Suppressor macrophage treated with lipopolysaccharide for 4 hours (primary cell): ENCODE measurements around the gene SPATA32.
A peak's percentile ranks its signal among the peaks of the same experiment; 100 is the strongest.
"Not testable (repeated sequence)": the region's sequence is repeated elsewhere in the genome, so short reads cannot be mapped to it uniquely, and the experiment has no call there.

Source experiments
- DNase-seq: peaks from one replicate; pipeline ENCODE4 v3.0.0-alpha.2; 2020

Gene SPATA32, protein sequence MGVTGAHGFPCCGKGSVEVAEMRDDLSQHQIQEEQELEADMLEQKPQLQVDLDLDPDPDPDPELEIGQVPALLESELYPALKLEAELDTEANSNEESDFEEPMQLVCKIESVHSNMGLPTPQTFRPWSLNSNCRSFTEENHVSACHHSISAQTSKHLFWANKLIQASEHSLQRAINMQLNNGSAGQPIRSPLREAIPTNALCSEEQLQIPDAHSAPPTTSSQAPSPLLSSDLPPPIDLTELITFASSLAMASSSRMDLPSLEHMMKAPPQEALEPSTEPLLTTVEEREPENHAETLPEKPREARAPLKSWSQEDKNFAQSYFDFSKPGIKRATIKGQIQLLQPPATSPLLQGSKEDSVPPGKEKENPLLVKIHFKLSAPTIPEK

DNA sequence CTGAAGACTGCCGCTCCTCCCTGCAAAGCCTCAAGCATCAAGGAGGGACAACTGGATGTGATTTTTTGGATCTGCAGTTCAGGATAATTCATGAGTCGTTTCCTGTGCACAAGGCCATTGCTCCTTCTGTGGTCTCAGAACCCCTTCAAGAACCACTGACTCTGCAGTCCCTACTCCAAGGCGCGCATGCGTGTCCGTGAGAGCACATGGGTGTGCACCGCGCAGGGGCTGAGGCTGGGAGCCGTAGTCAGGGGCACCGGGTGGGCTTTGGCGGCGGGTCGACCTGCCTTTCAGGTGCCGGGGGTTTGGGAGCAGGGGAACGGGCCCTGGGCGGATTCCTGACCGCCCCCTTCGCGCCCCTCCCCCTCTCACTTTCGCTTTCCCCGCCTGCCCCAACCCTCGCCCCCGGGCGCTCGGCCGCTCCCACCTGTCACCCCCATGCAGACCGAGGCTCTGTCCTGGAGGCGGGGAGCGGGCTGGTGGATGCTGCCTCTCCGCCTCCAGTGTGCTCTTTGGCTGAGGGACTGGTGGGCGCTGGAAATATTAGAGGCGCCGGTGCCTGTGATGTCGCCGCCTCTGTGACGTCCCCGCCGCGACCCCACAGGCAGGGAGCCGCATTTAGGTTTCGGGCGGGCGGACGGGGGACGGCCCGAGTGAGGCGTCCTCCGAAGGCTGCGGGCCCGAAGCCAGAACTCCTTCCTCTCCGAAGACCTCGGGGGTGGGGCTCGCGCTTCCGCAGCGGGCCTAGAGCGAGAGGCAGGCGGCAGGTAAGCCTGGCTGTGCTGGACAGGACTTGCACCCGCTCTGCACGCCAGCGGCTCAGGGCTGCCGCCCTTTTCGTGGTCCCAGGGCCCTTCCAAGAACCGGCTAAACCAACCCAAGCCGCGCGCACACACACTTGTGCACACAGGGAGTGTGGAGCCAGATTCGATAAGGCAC, at the start of gene SPATA32:
SPATA32 (minus strand) TSS at position 518 of the 939 bp plus-strand sequence; CDS start at position 440, 78 bp downstream.
- peak; percentile 35 for DNase-seq

DNA sequence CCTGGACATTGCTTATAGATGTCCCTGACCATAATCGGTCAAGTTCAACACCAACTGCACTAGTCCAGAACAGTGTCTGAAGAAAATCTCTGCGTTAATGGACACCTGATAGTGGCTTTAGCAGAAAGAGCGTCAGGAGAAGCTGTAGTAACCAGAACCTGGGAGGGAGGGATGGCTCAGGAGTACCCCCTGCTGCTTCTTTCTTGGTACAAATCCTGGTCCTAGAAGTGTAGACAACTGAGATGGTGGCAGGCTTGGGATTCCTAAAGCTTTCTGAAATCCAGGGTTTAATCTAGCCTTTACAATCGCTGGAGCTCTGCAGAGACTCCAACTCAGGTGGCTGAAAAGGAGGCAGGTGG, 49.5 kb upstream of the SPATA32 start:
- DNase-seq: no peak

DNA sequence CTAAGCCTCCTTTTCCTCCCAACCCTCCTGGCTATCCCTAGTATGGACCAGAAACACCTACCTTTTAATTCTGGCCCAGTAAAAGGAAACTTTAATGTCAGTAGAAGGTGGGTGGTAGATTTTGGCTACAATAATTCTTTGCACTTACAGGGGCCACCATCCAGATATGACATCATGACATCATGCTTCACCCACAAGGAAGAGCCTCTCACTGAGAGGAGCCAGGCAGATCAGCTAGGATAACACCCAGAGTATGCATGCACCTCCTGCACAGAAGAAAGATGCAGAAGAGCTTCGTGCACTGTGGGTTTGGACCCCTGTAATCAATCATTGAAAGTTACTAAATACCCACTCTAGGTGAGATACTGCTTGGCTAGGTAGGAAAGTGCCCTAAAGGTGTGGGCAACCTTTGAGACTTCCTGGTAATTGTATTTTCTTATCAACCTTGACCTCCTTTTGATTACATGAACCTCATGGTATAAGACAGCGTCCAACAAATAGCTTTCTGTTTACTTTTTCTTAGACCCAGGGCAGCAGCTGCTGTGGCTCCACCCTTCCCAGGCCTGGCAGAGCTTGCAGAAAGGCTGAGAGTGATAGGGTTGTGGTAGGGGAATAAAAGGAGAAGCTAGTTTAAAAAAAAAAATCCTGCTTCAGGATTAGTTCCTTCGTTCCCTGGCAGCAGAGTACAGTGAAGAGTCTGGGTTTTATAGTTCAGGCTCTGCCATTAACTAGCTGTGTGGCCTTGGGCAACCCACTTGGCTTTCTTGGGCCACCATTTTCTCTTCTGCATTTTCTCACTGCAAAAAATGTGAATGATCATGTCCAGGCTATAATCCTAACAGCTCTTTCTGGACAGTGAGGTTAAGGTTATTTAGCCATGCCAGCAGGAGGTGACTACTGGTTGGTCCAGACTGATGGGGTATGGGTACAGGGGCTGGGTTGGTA, 48.8 kb upstream of the SPATA32 start:
- peak; percentile 65 for DNase-seq

DNA sequence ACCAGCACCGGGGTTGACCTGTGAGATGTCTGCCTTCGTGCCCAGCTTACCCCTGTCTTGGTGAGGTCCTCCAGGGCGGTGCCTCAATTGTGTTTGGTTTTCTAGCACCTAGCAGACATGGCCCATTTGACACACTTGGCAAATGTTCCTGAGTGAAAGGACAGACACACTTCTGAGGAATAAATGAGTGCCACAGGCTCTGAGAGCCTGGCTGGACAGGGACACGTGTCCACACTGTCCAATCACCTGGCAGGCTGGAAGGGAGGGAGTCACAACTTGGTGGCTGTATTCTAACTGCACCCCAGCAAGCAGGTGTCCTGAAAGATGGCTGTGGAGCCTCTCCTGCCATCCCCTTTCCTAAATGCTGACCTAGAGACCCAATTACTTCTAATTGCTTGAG, 47.5 kb upstream of the SPATA32 start:
- no peak for DNase-seq

DNA sequence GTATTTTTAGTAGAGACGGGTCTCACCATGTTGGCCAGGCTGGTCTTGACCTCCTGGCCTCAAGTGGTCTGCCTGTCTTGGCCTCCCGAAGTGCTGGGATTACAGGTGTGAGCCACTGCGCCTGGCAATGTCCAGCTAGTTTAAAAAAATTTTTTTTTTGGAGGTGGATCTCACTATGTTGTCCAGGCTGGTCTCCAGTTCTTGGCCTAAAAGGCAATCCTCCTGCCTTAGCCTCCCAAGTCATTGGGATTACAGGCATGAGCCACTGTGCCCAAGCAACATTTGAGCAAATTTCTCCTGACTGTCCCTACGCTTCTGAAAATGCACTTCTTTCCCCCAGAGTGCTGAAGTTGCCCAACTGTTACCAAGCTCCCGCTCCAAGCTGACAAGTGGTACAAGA, 46.9 kb upstream of the SPATA32 start:
- DNase-seq: no peak

DNA sequence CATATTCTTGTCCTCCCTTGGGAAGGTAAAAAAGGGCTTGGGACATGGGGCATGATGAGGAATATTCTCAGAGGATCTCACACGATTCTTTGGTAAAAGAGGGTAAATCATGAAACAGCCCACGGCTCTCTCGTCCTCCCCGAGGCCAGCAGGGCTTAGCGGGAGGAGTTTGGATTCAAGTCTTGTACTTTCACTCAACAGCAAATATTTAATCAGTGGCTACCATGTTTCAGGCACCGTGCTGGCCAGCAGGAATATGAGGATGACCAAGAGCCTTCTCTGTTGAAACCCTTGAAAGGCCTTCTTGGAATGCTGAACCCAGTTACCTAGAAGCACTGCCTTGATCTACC, 46.1 kb upstream of the SPATA32 start:
- DNase-seq: no peak

DNA sequence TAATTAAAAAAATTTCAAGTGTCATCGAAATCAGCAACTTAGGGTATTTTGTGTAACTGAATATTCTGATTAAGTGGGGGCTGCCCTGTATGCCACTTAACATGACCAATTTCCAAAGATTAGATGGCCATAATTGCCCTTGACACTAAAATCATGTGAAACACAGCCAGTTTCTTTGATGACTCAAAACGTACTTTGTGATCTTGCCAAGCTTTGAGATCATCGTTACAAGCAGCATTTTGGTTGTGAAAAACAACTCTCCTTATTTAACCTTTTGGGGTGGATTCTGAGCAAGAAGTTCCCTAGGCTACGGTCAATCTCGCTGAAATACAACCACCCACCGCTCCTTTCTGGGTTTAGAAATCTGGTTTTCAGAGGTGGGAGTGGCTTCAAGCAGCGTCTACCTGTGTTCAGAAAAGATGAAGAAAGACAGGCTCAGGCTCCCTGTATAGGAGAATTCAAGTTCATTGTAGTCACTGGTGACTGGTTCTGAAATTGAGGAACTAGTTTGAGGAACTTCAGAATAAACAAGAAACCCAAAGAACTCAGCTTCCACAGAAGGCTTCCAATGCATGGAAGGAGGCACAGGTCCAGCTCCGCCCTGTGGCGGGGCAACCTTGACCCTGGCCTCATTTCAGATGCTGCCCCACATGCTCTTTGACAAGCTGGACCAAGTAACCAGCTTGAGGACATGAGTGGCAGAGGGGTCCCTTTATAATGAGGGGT, 45.6 kb upstream of the SPATA32 start:
- peak; percentile 91 for DNase-seq

DNA sequence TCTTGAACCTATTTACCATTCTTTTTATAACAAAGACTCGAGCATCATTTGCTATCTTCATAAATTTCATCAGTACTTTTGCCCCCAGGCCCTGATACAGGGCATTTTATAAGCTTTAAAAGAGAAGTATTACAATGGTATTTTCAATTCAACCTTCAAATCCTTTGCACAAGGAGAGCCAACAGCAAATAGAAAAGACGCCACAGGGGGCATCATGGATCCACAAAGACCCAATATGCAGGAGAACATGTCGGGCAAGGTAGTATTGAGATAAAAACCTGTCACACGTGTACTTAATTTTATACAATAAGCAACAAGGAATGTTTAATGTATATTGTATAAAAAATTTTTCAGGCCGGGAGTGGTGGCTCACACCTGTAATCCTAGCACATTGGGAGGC, 44.7 kb upstream of the SPATA32 start:
- no peak for DNase-seq

DNA sequence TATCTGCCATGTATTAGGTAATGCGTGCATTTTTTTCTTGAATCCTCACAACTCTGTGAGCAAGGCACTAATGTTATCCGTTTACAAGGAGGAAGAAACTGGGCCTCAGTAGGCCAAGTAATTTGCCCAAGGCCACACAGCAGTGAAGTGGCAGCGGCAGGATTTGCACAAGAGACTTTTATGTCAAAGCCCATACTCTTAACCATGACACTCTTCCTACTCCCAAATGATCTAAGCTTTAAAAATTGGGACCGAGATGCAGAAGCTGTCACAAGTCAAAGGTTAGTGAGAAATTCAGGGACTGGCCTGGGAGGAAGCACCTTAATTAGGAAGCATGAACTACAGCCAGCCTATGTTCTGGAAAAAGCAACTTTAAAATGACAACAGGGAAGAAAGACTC, 44.2 kb upstream of the SPATA32 start:
- peak; percentile 23 for DNase-seq

DNA sequence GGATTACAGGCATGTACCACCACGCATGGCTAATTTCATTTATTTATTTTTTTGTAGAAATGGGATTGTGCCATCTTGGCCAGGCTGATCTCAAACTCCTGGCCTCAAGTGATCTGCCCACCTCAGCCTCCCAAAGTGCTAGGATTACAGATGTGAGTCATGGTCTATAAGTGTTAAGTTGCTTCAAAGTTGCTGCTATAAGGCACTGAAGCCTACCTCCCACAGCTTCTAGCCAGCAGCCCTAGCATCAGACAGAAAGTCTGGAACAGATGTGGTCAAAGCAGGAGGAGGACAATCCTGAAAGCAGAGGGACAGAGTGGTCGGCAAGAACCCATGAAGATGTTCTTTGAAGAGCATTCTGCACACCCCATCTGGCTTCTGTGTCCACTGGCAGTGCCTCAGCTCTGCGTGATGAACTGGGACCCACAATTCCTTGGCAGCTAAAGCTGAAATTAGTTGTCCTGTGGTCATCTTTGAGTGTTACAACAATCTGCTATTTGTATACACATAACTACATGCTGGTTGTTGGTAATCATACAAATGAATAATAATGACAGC, 43.7 kb upstream of the SPATA32 start:
- DNase-seq: peak; percentile 32

DNA sequence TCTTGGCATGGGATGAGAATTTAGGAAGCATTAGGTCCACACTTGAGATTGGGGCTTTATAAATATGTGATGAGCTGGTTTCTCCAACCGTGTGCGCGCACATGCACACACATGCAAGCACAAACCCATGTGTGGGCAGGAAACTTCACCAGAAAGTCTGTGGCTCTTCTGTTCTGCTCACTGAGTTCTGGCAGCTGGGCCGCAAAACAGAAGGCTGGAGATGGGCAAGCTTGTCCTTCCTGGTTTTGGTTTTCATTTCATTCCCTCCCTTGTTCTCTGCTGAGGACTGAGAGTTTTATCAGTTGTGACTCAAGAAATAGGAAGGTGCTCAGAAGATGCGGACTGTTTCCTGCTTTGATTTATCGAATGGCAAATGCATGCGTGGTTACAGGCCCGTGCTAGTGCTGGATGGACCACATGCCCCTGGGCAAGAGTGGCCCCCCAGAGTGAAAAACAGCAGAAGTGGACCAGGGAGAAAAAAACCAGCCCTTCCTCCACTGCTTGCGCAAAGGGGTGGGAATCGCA, 40.8 kb upstream of the SPATA32 start:
- DNase-seq: peak; percentile 72

DNA sequence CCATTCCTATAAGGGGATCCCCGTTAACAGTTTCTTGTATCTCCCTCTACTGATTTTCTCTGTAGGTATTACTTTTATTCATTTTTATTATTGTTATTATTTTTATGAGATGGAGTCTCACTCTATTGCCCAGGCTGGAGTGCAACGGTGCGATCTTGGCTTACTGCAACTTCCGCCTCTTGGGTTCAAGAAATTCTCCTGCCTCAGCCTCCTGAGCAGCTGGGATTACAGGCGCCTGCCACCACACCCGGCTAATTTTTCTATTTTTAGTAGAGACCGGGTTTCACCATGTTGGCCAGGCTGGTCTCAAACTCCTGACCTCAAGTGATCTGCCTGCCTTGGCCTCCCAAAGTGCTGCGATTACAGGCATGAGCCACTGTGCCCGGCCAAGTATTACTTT, 40.3 kb upstream of the SPATA32 start:
- not testable (repeated sequence) for DNase-seq

DNA sequence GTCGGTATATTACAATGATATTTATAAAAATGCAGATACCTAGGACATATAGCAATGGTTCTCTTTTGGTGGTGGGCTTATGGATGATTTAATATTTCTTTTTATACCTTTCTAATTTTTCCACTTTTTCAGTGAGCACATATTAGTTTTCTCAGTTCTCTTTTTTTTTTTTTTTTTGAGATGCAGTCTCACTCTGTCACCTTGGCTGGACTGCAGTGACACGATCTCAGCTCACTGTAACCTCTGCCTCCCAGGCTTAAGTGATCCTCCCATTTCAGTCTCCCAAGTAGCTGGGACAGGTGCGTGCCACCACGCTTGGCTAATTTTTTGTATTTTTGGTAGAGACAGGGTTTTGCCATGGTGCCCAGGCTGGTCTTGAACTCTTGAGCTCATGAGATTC, 39.8 kb upstream of the SPATA32 start:
- DNase-seq: no peak

DNA sequence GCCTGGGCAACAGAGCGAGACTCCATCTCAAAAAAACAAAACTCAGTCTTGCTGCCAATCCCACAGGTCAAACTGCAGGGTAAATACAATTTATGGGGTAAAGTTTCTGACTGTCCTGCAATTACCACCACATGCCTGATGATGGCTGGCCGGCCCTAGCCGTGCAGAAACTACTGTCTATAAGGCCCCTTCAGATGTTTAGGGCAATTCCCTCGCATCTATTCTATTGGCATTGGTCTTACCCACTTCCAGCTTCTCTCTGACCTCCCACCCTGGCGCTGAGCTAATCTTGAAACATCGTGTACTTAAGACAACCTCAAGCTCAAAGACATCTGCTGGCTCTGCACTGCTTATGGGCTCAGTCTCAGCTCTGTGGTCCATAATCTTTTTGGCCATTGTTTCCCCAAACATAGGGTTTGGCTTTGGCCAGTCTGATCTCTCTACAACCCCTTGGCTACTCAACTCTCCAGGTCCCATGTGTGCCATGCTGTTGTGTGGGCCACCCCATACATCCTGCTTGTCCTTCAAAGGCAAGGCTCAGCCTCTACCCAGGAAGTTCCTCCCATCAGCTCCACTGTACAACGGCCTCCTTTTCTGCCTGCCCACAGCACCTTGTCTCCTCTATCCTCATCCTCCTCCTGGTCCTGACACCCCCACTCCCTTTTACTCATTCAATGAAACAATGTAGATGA, 38.3 kb upstream of the SPATA32 start:
- DNase-seq: no peak

DNA sequence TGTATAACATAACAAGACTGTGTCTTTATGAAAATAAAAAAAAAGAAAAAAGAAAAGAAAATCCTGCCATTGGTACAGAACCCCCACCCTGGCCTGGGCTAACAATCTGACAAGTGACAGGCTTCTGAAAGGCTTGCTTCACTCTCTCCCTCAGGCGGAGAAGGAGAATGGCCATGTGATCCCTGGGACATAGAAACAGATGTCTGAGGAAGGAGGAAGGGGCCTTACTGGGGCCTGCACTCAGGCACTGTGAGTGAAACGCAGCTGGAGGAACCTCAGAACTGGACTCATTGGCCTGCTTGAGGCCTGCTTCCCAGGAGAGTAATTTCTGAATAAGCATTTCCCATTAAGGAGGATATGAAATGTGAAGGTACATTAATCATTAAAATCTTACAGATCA, 37.5 kb upstream of the SPATA32 start:
- peak; percentile 64 for DNase-seq

DNA sequence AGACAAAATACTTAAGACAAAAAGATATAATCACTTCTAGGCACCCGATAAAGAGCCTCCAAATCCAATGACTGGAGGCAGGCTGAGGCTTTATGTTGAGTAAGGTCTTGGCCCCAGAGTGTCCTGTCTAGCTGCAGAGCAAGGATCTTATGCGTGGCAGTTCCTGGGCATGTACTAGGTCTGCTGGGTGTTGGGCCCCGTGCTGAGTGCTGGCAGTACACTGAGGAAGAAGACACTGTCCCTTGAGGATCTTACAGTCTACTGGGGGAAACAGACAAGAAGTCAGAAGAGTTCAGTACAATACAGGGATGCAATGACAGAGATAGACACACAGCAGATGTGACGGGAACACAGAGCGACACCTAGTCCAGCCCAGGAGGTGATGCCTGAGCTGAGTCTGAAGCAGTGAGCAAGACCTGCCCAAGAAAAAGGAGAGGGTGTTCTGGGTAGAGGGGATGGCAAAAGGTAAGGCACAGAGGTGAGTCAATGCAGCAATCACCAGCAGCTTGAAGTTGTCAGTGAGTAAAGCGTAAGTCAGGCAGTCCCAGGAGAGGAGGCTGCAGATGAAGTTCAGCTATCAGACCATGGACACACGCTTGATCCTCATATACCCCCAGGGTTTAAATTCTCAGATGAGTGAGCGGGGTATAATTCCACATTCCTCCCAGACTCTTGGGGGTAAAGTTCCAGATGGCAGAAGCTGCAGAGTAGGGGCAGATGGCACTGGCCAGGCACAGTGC, 36.8 kb upstream of the SPATA32 start:
- no peak for DNase-seq

DNA sequence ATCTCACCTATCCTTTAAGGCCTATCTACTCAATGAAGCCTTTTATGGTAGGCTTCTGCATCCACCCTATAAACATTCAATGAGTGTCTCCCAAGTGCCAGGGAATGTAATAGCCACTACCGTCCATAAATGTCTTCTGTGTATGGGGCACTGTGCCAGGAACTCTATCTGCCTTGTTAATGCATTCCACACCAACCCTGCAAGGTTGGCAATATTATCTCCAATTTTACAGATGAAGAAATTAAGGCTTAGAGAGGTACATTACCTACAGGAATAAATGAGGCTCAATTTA, 34.9 kb upstream of the SPATA32 start:
- no peak for DNase-seq

DNA sequence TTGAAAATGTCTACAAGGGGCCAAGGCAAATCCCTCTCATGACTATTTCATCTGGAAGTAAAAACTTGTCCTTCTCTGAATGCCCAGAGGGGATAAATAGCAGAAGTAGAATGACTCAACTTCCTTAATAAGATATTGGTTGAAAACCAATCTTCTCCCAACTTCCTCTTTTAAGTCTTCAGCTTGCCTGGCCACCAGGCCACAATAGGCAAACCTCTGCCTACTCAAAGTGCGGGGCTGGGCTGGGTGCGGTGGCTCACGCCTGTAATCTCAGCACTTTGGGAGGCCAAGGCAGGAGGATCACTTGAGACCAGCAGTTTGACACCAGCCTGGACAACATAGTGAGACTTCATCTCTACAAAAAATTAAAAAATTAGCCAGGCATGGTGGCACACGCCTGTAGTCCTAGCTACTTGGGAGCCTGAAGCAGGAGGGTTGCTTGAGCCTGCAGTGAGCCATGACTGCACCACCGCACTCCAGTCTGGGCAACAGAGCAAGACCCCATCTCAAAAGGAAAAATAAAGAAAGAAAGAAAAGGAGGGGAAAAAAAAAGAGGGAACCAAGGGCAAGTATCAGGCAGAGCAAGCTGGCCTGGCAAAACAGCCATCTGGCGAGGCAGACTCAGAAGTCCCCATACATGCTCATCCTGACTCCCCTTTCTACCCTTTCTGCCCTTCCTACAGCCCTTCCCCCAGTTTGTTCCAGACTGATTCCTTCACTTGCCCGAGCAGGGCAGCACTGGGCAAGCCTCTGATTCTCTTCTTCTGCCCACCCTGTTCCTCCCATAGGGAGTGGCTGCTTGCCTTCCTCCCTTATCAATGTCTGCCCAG, 34.3 kb upstream of the SPATA32 start:
- DNase-seq: peak; percentile 93

DNA sequence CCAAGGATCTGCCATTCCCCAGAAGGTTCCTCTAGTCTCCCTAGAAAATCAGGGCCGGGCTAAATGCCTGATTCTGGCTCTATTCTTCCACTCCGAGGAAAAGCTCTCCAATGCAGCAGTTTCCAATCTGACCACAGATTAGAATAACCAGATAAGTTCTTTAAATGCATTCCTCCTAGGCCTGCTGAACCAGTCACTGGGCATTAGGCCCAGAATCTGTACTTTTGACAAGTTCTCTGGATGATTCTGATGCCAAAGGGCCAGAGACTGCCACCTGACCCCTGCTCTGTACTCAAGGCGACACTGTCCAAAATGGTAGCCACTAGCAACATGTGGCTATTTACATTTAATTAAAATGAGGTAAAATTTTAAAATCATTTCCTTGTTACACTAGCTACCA, 32.6 kb upstream of the SPATA32 start:
- no peak for DNase-seq
